GM19025 (cell line): ENCODE measurements around the gene POU2AF1.

Source experiments
- ATAC-seq: cut with Tn5 transposase; IDR thresholded peaks from one replicate; pipeline ENCODE4 v1.9.1; 2021; ENCODE audit warnings: mild to moderate bottlenecking, low read depth, moderate library complexity; ENCODE audit not compliant: unreplicated experiment

Gene POU2AF1

DNA sequence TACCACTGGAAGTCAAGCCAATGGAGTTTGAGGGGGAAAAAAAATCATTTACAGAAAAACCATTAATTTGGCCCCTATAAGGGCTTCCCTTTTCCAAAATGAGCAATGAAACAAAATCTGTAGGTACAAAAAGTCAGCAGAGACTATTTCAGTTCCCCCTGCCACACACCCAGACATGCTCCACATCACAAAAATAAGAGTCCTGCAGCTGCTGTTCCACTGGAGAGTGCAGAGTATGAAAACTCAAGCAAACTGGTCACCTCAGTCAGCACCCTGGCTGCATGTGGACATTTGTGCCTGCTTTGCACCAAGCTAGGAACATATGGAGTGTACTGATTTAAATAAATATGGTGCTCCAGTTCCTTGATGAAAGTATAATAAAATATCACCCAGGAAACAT is 15.1 kb downstream of the POU2AF1 start:
- ATAC-seq: no peak

DNA sequence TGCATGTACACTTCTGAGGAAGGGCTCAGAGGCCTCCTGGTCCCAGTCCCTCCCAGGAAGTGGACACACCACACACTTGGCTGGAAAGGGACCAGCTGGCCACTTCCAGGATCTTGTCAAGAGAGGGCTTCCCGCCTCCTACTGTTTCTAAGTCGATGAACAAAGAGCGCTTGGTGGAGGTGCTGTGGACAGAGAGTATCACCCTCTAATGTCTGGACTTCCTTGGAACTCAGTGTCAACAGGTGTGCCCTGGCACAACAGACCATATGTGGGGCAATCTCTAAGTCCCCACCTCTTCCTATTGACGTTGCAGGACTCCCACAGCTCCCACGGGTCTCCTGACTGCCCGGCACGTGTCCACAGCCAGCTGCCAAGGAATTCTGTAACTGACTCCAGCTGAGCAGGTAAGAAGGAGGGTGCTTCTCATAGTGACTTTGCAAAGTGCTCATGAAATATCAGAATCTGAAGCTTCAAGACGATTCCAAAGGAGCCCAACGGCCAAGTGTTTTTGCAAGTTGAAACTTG is 16.1 kb downstream of the POU2AF1 start:
- ATAC-seq: no peak

DNA sequence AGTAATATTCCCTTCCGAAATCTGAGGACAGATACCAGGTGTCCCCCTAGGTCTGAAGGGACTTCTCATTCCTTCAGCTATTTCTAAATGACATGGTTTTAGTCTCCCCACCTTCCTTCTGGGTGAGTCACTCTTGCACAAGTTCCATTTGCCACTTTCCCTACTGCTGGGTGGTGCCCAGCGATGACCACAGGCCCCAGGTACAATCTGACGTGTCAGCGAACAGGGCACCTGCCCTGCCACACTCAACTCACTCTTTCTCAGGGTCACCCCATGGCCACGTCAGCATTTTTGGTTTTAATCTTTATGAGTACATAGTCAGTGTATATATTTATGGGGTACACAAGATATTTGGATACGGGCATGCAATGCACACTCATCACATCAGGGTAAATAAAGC is 17.2 kb downstream of the POU2AF1 start:
- ATAC-seq: no peak

DNA sequence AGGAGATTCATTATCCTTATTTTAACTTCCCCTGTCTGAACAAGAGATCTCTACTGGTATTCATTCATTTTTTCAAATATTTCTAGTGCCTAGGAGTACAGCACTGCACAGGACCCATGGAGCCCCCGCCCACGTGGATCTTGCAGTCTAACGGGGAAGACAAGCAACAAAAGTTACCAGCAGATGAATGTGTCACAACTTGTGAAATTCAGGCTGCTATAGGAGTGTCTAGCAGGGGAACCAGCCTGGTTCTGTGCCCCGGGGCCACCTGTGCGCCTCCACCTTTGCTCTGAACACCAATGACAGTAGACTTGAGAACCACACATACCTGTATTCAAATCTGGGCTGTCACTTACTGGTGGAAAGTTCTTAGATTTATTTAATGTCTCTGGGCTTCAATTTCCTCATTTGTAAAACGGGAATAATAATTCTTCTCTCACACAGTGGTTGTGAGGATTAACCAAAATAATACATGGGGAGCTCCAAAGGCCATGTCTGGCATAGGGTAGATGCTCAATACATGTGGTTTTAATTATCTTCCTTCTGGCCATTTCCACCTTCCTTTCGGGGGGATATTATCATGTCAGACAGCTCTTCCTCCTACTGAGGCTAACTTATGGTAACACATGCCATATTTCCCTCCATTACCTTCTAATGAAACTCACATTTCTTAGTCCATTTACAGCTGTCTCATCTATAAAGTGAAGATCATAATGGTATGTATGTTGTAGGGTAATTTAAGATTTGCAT is 17.8 kb downstream of the POU2AF1 start:
- no peak for ATAC-seq

DNA sequence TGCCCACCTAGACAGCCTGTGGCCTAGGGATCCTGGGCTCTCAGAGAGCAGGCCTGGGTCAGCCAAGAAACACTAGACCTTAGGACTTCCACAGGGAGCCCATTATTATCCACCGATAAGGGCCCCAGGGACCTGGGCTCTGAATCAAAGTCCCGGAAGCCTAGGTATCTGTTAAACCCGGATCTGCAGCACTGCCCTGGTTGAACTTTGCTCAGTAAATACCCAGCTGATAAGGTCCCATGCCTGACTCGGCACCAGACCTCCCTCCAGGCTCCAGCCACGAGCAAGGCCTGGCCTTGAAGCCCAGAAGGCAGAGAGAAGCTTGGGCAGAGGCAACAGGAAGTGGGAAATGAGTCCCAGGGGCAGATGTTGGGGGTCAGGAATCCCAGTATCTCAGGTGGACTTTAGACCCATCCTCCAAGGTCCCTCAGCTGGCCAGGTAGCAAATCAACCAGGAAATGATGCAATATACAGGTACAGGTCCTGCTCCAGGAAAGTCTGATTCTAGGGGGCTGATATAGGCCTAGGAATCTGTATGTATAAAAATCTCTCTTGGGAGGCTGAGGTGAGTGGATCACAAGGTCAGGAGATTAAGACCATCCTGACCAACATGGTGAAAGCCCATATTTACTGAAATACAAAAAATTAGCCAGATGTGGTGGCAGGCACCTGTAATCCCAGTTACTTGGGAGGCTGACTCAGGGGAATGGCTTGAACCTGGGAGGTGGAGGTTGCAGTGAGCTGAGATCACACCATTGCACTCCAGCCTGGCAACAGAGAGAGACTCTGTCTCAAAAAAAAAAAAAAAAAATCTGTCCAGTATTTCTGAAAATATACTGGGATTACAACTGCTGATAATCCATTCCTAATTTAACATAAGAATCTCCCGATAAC is 18.7 kb downstream of the POU2AF1 start:
- no peak for ATAC-seq

DNA sequence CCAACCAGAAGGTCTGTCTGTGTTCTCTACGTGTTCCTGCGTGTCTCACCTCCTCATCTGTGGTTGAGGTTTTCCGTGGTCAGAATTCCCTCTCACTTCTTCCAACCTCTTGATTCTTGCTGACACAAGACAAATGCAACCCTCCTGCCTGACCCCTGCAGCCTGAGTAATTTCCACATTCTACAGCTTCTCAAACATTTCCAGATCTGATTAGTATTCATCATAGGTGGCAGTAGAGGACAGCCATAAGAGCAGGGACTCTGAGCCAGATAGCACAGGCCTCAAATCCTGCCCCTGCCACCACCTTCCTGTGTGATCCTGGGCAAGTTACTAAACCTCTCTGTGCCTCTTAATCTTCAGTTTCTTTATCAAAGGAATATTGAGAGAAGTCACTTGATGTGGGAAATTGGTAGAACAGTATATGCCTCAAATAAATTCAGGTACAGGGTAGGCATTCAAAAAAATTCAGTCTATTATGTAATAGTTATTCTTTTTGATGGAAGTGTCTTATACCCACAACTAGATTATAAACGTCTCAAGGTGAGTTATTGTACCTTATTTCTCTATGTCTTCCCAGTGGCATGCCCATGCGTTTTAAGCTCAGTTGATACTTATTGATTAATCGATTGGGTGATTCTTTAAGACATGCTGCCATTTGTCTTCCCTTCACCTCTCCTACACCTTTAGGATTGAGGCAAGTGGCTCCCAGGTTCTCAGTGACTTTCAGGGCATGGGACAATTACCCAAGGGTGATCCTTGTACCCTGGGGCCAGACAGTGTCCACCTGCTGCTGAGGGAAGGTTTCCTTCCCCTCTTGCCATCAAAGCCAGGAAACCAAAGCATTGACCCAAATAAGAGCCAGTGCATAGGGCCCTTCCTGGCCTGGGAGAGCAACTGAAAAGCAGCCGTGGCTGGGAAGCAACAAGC is 19.6 kb downstream of the POU2AF1 start:
- ATAC-seq: no peak

DNA sequence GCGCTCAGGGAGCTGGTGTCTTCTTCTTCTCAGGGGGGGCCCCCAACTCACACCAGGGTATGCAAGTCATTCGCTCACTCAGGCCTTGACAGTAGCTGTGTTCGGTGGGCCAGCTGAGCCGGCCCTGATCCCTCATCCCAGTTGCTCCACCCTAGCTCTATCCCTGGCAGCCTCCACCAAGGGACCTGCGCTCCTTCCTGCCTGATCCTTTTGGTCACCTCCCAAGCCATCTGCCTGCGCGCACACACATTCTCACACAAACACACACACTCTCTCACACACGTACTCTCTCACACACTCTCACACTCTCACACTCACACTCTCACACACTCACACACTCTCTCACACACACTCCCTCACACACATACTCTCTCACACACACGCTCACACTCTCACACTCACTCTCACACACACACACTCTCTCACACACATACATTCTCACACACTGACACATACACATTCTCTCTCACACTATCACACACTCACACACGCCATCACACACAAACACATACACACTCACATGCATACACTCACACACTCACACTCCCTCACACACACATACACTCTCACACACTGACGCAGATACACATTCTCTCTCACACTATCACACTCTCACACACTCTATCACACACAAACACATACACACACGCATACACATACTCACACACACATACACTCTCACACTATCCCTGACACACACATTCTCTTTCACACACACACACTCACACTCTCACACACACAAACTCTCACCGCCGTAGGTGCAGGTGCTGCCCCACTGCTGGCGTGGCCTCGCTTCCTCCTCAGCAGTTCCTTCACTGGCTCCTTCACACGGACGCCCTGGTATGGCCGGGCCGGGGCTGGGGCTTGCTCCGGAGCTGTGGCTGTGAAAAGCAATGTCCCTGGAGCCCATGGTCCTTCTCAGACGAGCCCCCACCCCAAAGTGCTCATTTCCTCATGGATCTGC is 20.8 kb downstream of the POU2AF1 start:
- ATAC-seq: no peak

DNA sequence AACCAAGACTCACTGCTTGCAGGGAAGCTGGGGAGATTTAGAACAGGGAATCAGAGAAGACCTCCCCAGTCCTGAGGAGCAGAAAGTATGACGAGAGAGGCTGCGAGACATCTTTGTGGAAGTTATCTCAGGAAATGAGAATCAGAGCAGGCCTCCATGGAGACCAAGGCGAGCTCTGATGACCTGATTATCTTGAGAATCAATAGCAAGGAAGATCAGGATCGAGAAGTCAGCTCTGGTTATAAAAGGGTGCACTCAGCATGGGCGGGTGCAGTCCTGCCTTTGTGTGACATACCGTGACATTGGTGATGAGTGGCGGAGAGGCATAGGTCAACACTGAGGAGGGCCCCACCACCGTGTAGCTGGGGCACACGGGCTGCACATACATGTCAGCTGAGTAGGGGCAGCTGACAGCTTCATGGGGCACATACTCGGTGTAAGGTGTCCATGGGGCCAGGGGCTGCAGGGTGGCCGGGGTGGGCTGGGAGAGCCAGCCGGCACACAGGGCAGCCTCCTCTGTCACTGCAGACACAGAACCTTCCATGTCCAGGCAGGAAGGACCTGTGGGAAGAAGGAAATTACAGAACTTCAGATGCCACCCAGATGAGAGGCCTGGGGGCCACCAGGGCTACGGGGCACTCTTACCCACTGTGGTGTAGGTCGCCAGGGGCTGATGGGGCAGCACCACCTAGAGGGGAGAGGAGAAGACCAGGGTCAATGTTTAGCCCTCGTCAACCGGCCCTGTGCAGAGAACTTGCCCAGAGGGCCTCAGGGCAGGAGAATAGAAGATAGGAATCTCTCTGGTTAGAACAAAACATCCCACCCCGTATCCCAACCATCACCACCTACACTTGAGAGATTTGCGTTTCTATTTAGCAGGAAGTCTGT is 21.7 kb downstream of the POU2AF1 start:
- ATAC-seq: no peak

DNA sequence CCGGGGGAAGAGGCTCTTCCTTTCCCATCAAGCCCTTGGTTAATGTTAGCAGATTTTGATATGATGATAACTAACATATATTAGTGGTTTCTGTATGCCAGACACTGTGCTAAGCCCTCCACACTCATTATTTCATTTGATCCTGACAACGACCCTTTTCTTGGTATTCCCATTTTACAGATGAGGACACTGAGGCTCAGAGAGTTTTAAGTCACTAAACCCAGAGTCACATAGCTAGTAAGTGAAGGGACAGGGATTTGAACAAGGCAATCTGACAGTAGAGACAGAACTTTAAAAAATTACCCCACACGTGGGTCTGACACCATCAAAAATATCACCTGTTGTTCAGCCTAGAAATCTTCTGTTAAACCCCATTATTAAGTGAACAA is 22.4 kb downstream of the POU2AF1 start:
- no peak for ATAC-seq

DNA sequence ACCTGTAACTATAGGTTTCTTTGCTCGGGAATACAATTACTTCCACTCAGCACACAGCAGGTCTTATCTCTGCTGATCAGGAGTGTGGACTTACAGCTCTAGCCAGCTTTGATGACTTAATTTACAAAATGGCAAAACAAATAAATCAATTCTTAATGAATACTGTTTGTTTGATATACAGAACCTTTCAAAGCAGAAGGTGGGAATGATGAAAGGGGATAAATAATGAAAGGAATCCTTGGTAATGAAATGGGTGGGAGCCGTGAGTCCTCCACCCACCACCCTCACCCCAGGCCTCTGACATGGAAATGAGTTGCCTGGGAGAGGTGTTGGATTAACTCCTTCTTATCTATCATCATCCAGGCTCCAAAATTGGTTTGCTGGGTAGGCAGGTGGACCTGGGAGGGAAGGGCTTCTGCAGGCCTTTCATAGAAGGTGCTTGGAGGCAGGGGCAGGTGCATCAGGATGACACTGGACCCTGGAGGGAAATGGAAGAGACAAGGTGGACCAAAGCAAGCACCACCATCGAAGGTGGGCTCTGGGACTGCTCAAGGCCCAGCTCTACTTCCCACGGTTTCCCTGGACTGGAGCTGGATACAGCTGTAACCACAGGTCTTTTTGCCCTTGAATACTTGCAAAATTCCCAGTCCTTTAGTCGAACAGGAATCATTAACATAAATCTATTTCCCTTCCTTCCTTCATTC is 23.0 kb downstream of the POU2AF1 start:
- no peak for ATAC-seq

DNA sequence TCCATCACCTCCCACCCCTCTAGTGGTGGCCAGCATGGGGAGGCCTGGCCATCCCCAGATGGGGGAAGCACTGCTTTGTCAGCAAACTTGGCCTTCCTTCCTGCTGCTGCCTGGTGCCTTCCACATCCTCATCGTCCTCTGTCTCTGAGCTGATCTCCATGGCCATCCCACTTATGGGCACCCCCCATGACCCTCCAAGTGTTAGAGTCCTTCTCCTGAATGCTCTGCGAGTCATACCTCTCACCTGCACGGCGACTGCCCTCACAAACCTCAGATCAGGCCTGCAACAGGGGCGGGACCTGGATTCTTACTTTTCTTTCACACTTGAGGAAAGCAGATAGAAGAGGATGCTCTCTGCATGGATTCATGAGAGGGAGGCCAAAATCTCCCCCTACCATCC is 24.0 kb downstream of the POU2AF1 start:
- ATAC-seq: no peak

DNA sequence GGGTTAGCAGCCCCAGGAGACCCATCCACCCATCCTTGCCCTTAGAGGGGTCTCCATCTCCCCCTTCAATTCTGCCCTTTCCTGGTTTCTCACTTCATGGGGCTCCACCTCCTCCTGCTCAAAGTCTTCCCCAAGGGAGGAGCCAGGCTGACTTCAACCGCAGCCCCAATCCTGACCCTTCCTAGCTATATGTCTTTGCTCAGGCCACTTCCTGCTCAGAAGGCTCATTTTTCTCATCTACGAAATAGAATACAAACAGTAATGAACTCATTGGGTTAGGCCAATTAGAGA is 24.5 kb downstream of the POU2AF1 start:
- no peak for ATAC-seq

DNA sequence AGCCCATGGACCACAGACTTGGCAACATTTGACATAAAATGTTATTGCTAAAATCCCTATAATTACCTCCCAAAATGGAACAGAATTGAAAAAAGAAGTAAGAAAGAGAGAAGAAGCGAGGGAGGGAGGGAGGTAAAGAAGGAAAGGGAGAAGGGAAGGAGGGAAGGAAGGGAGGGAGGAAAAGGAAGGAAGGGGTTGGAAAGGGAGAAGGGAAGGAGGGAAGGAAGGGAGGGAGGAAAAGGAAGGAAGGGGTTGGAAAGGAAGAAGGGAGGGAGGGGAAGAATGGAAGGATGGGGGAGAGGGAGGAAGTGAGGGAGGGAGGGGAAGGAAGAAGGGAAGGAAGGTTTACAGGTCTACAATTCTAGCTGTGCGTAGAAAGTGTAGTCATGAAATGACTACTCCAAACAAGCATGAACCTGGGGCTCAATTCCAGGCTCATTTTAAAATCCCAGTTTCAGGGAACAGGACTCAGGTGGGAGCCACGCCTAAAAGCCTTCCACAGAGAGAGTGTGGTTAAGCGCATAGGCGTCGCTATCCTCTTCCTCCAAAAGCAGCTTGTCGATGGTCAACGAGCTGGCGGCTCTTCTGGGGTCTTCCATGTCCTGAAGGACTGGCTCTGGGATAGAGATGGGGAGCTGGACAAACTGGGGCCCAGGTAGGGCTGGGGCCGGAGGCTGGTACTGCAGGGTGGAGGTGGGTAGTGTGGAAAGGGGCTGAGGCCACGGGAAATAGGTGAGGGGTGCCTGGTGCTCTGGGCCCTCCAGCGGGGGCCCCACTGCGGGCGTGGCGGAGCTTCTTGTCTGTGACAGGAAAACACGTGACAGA is 25.1 kb downstream of the POU2AF1 start:
- no peak for ATAC-seq

DNA sequence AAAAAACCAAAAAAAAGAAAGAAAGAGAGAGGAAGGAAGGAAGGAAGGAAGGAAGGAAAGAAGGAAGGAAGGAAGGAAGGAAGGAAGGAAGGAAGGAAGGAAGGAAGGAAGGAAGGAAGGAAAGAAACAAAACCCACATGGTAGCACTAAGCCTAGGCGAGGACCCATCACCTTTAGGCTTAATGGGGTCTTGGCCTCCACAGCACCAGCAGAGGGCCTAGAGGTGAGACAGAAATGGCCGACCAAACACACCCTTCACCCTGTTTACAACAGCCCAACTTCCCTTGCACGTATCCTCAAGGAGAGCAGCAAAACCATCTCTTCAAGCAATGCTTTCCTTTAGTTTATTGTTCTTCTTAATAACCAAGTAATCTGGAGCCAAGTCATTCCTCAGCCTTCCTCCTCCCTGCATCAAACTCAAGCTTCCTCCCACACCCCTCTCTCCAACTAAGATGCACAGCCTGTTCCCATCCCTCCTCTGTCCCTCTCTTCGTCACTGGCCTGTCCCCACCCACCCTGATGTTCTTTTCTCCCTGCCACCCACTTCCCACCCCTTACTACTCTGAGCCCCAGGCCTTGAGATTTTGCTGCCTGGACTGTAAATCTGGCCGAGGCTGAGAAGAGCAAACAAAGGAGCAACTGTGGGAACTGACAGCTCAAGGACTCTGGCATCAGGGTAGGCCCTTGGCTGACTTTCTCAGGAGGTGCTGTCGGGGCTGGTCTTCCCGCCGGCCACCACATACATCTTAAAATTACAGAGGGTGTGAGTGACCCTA is 26.0 kb downstream of the POU2AF1 start:
- no peak for ATAC-seq

DNA sequence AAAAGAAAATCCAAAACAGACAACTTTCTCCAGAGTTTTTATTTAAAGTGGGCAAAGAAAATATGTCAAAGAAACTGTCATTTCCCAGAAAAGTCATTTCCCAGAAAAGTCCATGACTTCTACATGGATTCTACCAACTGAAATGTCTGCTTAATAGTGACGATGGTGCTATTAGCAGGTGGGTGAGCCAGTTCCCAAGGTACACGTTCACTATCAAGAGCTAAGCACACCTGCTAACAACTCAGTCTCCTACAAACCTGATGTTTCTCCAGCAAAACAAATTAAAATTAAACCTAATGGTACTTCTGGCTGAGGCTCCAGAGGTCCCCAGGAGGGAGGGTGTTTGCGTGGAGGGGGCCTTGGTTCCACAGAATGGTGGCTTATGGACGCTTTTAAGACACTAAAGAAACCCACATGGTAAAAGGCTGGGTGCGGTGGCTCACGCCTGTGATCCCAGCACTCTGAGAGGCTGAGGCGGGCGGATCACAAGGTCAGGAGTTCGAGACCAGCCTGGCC is 26.8 kb downstream of the POU2AF1 start:
- ATAC-seq: no peak

DNA sequence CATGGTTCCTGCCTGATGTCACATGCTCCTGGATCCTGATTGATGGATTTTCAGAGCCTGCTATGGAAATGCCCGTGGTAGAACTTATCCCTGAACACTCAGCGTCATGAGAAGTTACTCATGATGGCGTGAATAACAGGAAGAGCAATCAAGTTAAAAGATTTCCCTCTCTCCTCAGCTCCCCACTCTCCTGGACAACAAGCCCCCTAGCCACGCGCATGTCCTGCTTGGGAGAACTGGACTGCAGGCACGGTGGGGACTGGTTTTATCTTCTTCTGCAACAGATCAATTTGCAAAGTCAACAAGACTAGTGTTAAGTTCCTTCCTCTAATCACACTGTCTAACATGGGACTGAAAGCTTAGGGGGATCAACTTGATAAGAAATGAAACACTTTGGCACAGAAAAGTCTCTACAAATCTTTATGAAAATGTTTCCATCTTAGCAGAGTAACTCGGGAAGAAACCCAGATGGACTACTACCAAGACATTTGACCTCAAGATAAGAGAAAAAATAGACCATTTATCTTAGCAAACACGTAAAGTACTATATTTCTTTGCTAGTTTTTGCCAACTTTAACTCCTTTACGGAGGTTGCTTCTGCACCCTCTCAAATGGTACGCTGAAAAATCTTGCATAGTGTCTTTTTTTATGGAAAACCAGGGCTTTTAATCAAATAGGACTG is 27.6 kb downstream of the POU2AF1 start:
- ATAC-seq: no peak
